ENCODE results near the gene IL1RAPL2.
"Not testable (repeated sequence)": the region's sequence is repeated elsewhere in the genome, so short reads cannot be mapped to it uniquely, and the experiment has no call there.

Gene IL1RAPL2

DNA sequence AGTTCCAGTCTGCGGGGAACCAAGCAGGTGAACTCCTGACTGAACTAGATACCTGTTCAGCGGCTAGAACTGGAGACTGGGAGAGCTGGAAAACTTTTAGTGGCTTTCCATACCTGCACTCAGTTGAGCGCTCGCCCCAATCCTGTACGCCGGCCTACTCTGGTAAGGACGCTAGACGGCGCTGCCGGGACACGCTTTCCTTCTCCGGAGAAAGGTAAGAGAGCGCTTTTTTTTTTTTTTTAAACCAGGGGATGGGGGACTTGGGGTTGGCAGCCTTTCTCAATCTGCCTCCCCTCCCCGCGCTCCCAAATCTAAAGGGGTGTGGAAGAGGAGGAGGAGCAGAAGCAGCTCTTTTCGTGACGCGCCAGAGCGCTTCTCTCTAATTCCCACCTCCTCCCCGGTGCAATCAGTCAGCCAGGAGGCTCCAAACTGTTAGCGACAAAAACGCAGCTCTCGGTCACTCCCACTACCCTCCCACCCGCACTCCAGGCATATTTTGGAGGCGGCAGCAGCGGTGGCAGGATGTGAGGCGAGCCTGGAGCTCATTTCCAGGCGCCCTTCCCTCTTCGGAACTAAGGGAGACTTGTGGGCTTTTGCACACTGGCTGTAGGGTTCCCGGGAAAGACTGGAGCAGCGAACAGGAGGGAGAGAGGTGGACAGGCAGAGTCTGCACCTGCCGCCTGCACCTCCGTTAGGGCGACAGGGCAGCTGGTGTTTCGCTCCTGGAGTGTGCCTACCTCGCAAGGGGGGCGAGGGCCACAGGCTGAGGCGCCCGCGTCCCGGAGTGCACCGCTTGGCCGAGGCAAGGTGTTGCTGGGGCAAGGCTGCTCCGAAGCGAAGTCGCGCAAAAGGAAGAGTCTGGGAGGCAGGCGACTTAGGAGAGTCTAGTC, at the start of gene IL1RAPL2:
Gene IL1RAPL2 (plus strand): TSS at position 409 of the 890 bp plus-strand sequence.
- no peak for DNase-seq (ENCODE audit: low read depth)

GRCh38 chrX:104522386-104522785, 43.6 kb upstream of the IL1RAPL2 start:
- DNase-seq (ENCODE audit: low read depth) = no peak

DNA sequence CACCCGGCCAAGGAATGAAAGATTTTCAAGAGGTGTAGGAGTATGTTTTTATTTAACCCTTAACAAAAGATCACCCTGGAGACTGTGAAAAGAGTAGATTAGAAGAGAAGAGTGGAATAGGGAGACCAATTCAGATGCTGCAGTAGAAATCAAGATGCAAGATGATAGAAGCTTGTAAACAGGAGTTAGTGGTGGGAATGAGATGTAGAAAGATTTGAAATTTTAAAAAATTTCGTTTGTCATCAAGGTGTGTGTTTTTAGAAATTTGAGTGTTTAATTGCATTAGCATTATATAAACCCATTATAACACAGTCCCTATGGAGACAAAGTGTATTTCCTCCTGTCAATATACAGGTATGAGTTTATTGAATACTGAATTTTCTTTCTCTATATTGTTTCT, 42.1 kb upstream of the IL1RAPL2 start:
- DNase-seq (ENCODE audit: low read depth) = no peak

- no peak for DNase-seq (ENCODE audit: low read depth)
Measured at GRCh38 chrX:104539081-104539480, 26.9 kb upstream of the IL1RAPL2 start.

- not testable (repeated sequence) for DNase-seq (ENCODE audit: low read depth)
Measured at GRCh38 chrX:104542447-104542846, 23.6 kb upstream of the IL1RAPL2 start.

GRCh38 chrX:104564335-104564734, 1.7 kb upstream of the IL1RAPL2 start:
- DNase-seq (ENCODE audit: low read depth) = no peak

DNA sequence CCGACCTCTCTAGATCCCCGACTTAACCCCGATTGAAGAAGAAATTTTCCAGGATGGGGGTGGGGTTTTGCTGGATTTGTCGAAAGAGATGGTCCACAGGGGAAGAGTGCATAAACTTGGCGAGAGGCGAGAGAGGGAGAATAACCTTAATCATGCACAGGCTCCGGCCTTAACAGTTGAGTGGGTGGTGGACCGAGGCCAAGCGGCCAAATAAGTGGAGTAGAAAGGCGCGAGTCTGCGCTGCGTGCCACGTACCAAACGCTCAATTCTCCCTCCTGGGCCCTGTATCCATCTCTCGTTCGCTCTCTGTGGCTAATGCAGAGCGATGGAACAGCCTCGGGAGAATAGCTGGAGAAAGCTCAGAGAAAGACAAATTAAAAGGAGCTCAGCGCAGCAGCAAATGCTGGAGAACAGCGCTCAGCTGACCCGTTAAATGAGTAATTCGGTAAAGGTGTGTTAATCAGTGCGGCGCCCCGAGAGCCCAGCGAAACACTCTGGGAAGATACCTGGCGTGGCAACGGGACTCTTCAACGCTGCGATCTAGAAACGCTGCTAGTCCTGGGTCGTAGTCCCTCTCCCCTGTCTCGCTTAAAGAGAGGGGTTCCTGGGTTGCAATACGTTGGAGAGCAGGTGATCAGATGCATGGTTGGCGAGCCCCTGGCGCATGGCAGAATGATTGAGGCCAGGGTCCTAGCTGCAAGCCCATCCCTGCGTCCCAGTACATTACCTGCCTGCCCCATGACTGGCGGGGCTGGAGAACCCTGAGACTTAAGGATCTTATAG, 887 bp upstream of the IL1RAPL2 start:
- no peak for DNase-seq (ENCODE audit: low read depth)

DNA sequence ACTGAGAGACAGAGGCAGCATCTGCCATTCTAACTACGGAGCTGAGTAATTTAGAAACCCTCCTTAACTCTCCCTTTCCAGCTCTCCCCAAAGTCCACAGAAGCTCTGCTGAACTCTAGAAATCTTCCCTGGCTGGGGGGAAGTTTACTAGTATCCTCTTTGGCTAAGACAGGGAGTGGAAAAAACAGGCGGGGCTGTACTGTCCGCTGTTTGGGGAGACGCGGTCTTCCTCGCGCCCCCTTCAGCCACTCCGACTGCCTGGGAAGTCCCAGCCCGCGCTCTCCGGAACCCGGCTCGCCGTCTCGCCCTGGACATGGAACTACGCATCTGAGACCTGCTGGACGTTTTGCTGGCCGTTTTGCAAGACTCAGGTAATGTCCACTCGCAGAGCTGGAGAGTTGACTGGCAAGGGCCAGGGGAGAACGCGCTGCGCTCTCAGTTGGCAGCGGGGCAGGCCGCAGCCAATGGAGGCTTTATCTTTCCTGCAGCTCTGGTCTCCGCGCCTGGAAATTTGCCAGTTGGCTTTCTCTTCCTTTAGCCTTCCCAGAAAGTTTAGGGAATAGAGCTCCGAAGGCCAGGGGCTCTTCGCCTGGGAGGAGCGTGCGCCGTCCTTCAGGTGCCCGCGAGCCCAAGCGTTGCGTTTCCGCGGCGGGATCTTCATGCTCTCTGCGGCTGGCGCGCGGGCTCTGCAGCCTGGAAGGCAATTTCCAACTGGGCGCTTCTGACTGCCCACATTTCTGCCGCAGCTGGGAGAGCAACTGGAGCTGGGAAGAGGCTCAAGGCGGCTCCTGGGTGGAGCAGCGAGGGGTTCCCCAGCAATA, 892 bp downstream of the IL1RAPL2 start:
- DNase-seq (ENCODE audit: low read depth) = no peak

GRCh38 chrX:104567506-104567905, 1.5 kb downstream of the IL1RAPL2 start:
- no peak for DNase-seq (ENCODE audit: low read depth)

DNA sequence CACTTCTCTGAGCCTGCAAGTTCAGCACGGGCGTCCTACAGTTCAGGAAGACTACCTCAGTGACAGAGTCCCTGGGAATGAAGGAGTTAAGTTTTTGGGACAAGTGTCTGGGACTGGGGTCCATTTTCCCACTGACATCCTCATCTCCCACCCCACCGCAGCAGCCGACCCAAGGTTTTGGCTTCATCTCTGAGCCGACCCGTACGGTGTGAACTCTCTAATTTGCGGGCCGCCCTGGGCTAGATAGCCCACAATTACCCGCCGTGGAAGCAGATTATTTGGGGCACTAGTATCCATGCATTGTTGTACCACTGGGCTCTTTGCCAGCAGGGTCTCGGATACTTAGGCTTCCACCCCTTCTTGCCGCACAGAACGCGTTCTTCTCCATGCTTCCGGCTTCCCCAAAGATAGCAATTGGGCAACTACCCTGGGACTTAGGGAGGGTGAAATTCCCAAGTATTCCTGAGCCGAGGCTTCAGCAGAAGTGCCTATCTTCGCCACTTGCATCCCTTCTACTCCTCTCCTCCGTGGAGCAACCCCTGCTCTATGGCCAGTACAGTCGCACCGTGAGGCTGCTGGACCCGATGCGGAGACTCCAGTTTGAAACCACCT, 2.4 kb downstream of the IL1RAPL2 start:
- DNase-seq (ENCODE audit: low read depth) = no peak

DNA sequence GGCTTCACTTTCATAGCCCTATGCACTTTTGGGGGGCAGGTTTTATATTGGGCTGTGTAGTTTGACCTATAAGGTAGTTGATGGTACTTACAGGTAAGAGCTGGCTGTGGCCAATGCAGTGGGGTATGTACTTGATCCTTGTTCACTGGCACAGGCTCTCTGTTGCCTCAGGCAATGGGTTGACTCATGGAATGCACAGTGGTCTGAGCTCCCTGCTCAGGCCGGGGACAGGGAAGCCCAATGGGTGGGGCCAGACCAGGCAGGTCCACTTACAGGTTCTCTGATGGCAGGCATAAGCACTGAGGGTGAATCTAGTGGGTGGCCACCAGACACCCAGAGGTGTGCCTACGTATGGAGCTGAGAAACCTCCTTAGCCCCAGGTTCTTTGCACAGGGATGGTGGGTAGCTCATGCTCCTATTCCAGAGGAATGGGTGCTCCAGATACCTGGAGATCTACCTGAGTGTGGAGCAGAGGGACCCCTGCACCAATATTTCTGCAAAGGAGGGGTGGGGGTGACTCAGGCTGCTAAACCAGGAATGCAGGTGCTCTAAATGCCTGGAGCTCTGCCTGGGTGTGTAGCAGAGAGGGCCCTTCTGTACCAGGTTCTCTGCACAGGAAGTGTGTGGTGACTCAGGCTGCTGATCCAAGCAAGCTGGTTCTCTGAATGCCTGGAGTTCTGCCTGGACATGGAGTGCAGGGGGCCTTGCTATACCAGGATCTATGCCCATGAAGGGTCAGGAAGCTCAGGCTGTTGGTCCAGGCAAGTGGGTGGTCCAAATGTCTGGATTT, 52.3 kb downstream of the IL1RAPL2 start:
- DNase-seq (ENCODE audit: low read depth) = no peak

DNA sequence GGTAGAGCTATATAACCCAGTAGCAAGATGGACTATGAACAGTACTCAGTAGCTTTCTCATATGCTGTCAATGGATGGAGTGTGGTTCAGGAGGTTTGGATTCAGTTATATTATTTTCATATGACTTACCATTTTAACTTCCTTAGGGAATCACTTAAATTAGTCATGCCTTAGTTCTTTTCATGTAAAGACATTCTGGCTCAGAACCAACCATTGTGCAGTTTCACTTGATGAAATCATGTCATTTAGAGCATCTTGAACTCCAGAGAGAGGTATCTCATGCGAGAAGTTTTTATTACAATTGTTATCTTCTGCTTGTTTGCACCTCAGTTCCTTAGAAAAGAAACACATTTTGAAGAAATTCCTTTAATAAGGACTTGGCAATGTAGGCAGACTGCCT, 55.8 kb downstream of the IL1RAPL2 start:
- DNase-seq (ENCODE audit: low read depth) = no peak

DNA sequence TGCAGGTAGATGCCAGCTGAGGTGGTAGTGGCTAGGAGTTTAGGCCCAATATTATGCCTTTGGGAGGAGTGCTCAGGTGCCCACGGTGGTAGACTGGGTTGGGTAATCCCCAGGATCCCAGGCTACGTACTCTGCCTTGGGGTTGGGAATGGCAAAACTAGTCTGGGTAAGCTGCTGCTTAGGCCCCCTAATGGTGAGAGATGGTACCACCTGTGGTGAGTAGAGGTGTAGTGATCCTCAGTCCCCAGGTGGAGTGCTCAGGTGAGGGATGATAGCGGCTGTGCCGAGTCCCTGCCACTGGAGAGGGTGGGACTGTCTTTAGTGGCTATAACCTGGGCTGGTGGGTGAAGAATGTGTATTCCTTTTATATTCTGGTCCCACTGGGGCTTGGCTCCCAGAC, 75.2 kb downstream of the IL1RAPL2 start:
- DNase-seq (ENCODE audit: low read depth) = no peak

GRCh38 chrX:104647084-104647483, 81.1 kb downstream of the IL1RAPL2 start:
- DNase-seq (ENCODE audit: low read depth) = no peak

- DNase-seq (ENCODE audit: low read depth) = no peak
Measured at GRCh38 chrX:104659005-104659744, 93.2 kb downstream of the IL1RAPL2 start.

DNA sequence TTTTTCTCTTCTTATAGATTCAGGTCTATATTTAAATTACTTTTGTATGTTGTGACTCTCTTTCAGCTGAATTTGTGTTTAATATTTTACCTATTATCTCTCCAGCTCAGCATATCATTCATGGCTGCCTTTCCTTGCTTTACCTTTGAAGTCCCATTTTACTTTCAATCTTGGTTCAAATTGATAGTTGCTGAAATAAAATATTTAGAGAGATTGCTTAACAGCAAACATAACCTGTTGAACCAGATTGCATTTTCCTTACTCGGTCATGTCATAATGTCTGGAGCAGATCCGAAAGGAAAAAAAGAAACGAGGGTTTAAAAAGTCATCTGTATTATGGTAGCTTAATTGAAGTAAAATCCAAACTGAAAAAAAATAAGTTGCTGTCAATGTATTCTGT, 94.1 kb downstream of the IL1RAPL2 start:
- no peak for DNase-seq (ENCODE audit: low read depth)

DNA sequence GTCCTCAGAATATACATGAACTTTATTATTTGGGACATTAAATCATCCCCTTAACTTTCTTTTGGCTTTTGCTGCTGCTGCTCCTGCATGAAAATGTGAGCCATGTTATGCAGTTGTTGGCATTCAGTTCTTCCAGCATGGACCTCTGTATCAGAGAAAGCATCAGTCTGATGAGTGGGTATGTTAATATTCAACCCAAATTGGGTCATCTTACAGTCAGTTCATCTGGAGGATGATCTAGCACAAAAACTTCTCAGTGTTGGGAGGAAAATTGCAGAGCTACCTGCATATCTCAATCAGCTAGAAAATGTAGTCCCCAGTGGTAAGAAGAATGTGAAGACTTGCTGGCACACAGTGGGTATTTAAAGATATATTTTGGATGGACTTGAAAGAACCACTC, 96.7 kb downstream of the IL1RAPL2 start:
- DNase-seq (ENCODE audit: low read depth) = no peak

GRCh38 chrX:104665691-104666090, 99.7 kb downstream of the IL1RAPL2 start:
- no peak for DNase-seq (ENCODE audit: low read depth)

- DNase-seq (ENCODE audit: low read depth) = no peak
Measured at GRCh38 chrX:104668550-104668949, 102.6 kb downstream of the IL1RAPL2 start.

DNA sequence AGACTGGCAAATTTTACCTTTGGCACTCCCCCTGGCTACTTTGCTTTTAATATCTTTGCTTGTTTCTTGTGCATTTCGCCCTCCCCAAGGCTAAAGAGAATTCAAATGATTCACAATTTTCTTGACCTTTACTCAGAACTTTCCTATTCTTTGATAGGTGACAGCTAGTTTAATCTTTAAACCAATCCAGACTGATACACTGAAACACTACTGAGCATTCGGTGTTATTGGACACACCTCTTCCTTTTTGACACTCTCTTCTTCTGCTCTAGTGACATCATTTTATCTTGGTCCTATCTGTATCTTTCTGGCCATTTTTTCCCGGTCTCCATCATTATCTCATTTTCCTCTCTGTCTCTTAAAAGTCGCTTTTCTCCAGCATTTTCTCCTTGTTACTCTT, 103.1 kb downstream of the IL1RAPL2 start:
- no peak for DNase-seq (ENCODE audit: low read depth)
